ENCODE data around the gene LCE4A. TPM values are rescaled to one million over a fixed set of nuclear protein-coding genes. Genes with fewer than 3 reads are reported as not detected.

Gene LCE4A
- total RNA-seq, 2 donors from 2014 or later: not detected

GRCh38 chr1:152757747-152758146 lies 49.8 kb downstream of the LCE4A start, which contains the start of gene KPRP:
Gene KPRP, plus strand, starts transcription at chr1:152758025. Its CDS starts 1,564 bp downstream, at chr1:152759589.
- Histone ChIP-seq H3K36me3 (no peaks in the 10 kb centered on the region), H3K9me3 (no peaks in the 10 kb centered on the region), H3K27ac (no peak within 1 kb of the TSS), H3K4me3 (no peak within 1 kb of the TSS), H3K4me1 (ENCODE audit: control insufficient read depth in 1 of 2, low read depth in 2 of 2) (no peaks in the 10 kb centered on the region), H3K27me3 (replicated peaks; ENCODE audit: insufficient read depth) (no peaks in the 10 kb centered on the region)
- ATAC-seq (ENCODE audit: insufficient number of reproducible peaks, low FRiP score, low read depth): no peak
- DNase-seq (ENCODE audit: low spot score): no peak
- no peak for TF ChIP-seq CTCF (IDR thresholded peaks at IDR 0.05)

- ATAC-seq (ENCODE audit: insufficient number of reproducible peaks, low FRiP score, low read depth): no peak
- H3K36me3 ChIP-seq: no peaks in the 10 kb centered on the region
- H3K4me1 ChIP-seq (ENCODE audit: control insufficient read depth in 1 of 2, low read depth in 2 of 2): no peaks in the 10 kb centered on the region
- H3K27ac ChIP-seq: no peak overlapping the region
- no peaks in the 10 kb centered on the region for H3K9me3 ChIP-seq
- TF ChIP-seq CTCF (IDR thresholded peaks at IDR 0.05): no peak
- DNase-seq (ENCODE audit: low spot score): no peak
- no peak overlapping the region for H3K4me3 ChIP-seq
- H3K27me3 ChIP-seq (replicated peaks; ENCODE audit: insufficient read depth): no peaks in the 10 kb centered on the region
These were observed 50.7 kb downstream of the LCE4A start for GRCh38 chr1:152758636-152759035.

Other genes with a start within 250 kb of the LCE4A start
- not detected for gene LCE5A, start 197.4 kb upstream of the LCE4A start, total RNA-seq
- gene CRCT1, start 193.7 kb upstream of the LCE4A start, total RNA-seq: not detected
- gene LCE3E, start 141.4 kb upstream of the LCE4A start, total RNA-seq: not detected
- gene LCE3D, start 127.6 kb upstream of the LCE4A start, total RNA-seq: not detected
- not detected for gene LCE3C, start 107.9 kb upstream of the LCE4A start, total RNA-seq
- gene LCE3B, start 94.3 kb upstream of the LCE4A start, total RNA-seq: not detected
- gene LCE3A, start 85.1 kb upstream of the LCE4A start, total RNA-seq: not detected
- gene LCE2D, start 44.8 kb upstream of the LCE4A start, total RNA-seq: not detected
- 1 to 10 TPM in 1 of 2 donors, not detected in 1; 1.8 TPM for gene LCE2C, start 32.9 kb upstream of the LCE4A start, total RNA-seq
- gene LCE2B, start 22.0 kb upstream of the LCE4A start, total RNA-seq: 1 to 10 TPM in 1 of 2 donors, not detected in 1; 2.4 TPM
- gene LCE2A, start 9.8 kb upstream of the LCE4A start, total RNA-seq: not detected
- gene KPRP, start 49.9 kb downstream of the LCE4A start, total RNA-seq: under 1 TPM in 1 of 2 donors, not detected in 1; 0.14 TPM
- gene LCE1F, start 67.0 kb downstream of the LCE4A start, total RNA-seq: not detected
- gene LCE1E, start 78.1 kb downstream of the LCE4A start, total RNA-seq: not detected
- not detected for gene LCE1D, start 88.6 kb downstream of the LCE4A start, total RNA-seq
- gene LCE1C, start 98.5 kb downstream of the LCE4A start, total RNA-seq: 1 to 10 TPM in 1 of 2 donors, not detected in 1; 2.8 TPM
- not detected for gene LCE1B, start 103.8 kb downstream of the LCE4A start, total RNA-seq
- not detected for gene LCE1A, start 119.3 kb downstream of the LCE4A start, total RNA-seq
- gene LCE6A, start 134.7 kb downstream of the LCE4A start, total RNA-seq: not detected
- not detected for gene LCE7A, start 151.8 kb downstream of the LCE4A start, total RNA-seq
- not detected for gene SMCP, start 170.2 kb downstream of the LCE4A start, total RNA-seq
- gene IVL, start 200.4 kb downstream of the LCE4A start, total RNA-seq: under 1 TPM in 1 of 2 donors, not detected in 1; 0.27 TPM
- not detected for gene SPRR5, start 239.0 kb downstream of the LCE4A start, total RNA-seq

All from thoracic aorta (tissue), 2 donors.